NT2/D1 (cell line): ENCODE data around the gene U2AF2.

Experiments
- DNase-seq: peaks from one replicate; pipeline ENCODE4 v3.0.0-alpha.2; 2011; ENCODE audit warnings: low read depth, low spot score
- H3K27me3 ChIP-seq: 2 replicates; pipeline ENCODE4 v1.6.0; 2011; ENCODE audit warnings: mild to moderate bottlenecking; ENCODE audit not compliant: insufficient read length, insufficient read depth
- H3K36me3 ChIP-seq: 2 replicates; pipeline ENCODE4 v1.6.1; 2011; ENCODE audit warnings: mild to moderate bottlenecking, low read length, mixed read lengths; ENCODE audit not compliant: insufficient read depth, insufficient read length
- H3K4me1 ChIP-seq: 2 replicates; pipeline ENCODE4 v1.5.1; 2011; ENCODE audit not compliant: insufficient read depth, insufficient read length
- H3K4me3 ChIP-seq: 2 replicates; pipeline ENCODE4 v1.5.1; 2011; ENCODE audit warnings: low read depth; ENCODE audit not compliant: insufficient read length
- H3K9ac ChIP-seq: 2 replicates; pipeline ENCODE4 v1.6.0; 2011; ENCODE audit warnings: low read depth; ENCODE audit not compliant: insufficient read length
- H3K9me3 ChIP-seq: 2 replicates; pipeline ENCODE4 v1.5.1; 2011; ENCODE audit warnings: mild to moderate bottlenecking, low read length; ENCODE audit not compliant: insufficient read depth
- SUZ12 ChIP-seq: IDR thresholded peaks from 2 replicates; pipeline ENCODE4 v1.6.1; 2011; ENCODE audit not compliant: insufficient read length, insufficient read depth; ENCODE audit errors: extremely low read depth
- YY1 ChIP-seq: IDR thresholded peaks from 2 replicates; pipeline ENCODE4 v1.6.1; 2011; ENCODE audit not compliant: insufficient read length, insufficient read depth
- ZNF274 ChIP-seq: IDR thresholded peaks from 2 replicates; pipeline ENCODE4 v1.6.1; 2011; ENCODE audit warnings: mild to moderate bottlenecking, low read depth, low read length

Gene U2AF2

GRCh38 chr19:55635856-55636440, 18.9 kb upstream of the U2AF2 start:
- no peak for TF ChIP-seq SUZ12
- H3K4me1 ChIP-seq, result peaks cover 12% of the 10 kb centered on the region
- no peak for DNase-seq

GRCh38 chr19:55636723-55637122, 18.1 kb upstream of the U2AF2 start:
- no peak overlapping the region for H3K4me3 ChIP-seq
- TF ChIP-seq SUZ12 (no peak), YY1 (no peak), ZNF274 (no peak)
- H3K9me3 ChIP-seq, result no peaks in the 10 kb centered on the region
- peaks cover 12% of the 10 kb centered on the region for H3K4me1 ChIP-seq
- no peaks in the 10 kb centered on the region for H3K27me3 ChIP-seq
- H3K36me3 ChIP-seq, result peaks cover 19% of the 10 kb centered on the region
- no peak overlapping the region for H3K9ac ChIP-seq
- no peak for DNase-seq

More at GRCh38 chr19:55635856-55636440, 18.9 kb upstream of the U2AF2 start:
- Histone ChIP-seq H3K9me3 (no peaks in the 10 kb centered on the region), H3K36me3 (peaks cover 19% of the 10 kb centered on the region), H3K27me3 (no peaks in the 10 kb centered on the region), H3K4me3 (peak overlapping the region; percentile 93), H3K9ac (peak overlapping the region; percentile 94)

DNA sequence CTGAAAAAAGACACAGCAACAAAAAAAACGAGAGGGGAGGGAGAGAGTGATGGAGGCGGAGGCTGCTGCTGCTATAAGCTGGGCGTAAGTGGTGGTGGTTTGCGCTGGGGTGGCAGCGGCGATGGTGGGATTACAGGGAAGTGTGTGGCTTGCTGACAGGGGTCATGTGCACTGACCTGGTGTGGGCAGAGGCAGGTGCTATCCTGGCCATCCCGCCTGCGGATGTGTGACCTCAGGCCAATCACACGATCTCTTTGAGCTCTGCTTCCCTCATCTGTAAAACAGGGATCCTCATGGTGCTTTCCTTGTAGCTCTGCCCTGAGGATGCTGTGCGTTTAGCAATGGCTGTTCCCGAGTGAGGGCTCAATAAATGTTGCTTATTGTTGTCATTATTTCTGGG, 17.3 kb upstream of the U2AF2 start:
- peaks cover 12% of the 10 kb centered on the region for H3K4me1 ChIP-seq
- no peaks in the 10 kb centered on the region for H3K27me3 ChIP-seq
- H3K9ac ChIP-seq, result no peak overlapping the region
- DNase-seq, result no peak
- TF ChIP-seq SUZ12, result no peak
- no peak for TF ChIP-seq ZNF274
- TF ChIP-seq YY1, result no peak
- peaks cover 19% of the 10 kb centered on the region for H3K36me3 ChIP-seq
- H3K9me3 ChIP-seq, result no peaks in the 10 kb centered on the region
- no peak overlapping the region for H3K4me3 ChIP-seq

DNA sequence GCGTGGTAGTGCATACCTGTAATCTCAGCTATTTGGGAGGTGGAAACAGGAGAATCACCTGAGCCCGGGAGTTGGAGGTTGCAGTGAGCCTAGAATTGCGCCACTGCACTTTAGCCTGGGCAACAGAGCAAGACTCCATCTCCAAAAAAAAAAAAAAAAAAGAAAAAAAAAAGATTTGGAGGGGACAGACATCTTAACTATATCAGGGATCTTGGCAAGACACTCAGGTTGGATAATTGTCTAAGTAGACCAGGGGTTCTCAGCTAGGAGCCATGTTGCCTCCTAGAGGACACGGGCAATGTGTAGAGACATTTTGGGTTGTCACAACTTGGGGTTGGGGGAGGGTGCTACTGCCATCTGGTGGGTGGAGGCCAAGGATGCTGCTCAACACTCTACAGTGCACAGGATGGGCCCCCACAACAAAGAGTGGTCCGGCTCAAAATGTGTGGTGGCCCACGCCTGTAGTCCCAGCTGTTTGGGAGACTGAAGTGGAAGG, 15.9 kb upstream of the U2AF2 start:
- TF ChIP-seq YY1 (no peak), SUZ12 (no peak), ZNF274 (no peak)
- H3K4me1 ChIP-seq, result peaks cover 14% of the 10 kb centered on the region
- H3K9me3 ChIP-seq, result no peaks in the 10 kb centered on the region
- no peaks in the 10 kb centered on the region for H3K27me3 ChIP-seq
- H3K9ac ChIP-seq, result no peak overlapping the region
- H3K36me3 ChIP-seq, result peaks cover 19% of the 10 kb centered on the region
- H3K4me3 ChIP-seq, result no peak overlapping the region
- DNase-seq, result no peak

GRCh38 chr19:55640043-55640576, 14.7 kb upstream of the U2AF2 start:
- no peaks in the 10 kb centered on the region for H3K9me3 ChIP-seq
- DNase-seq, result no peak
- TF ChIP-seq SUZ12 (no peak), ZNF274 (no peak), YY1 (no peak)
- peak overlapping the region; percentile 71 for H3K9ac ChIP-seq
- H3K36me3 ChIP-seq, result peaks cover 29% of the 10 kb centered on the region
- peak overlapping the region; percentile 72 for H3K4me3 ChIP-seq
- peaks cover 20% of the 10 kb centered on the region for H3K4me1 ChIP-seq
- no peaks in the 10 kb centered on the region for H3K27me3 ChIP-seq

- Histone ChIP-seq H3K9me3 (no peaks in the 10 kb centered on the region), H3K9ac (peak within 1 kb of the TSS; percentile 94), H3K4me3 (peak within 1 kb of the TSS; percentile 72), H3K27me3 (no peaks in the 10 kb centered on the region), H3K4me1 (peaks cover 18% of the 10 kb centered on the region), H3K36me3 (peaks cover 36% of the 10 kb centered on the region)
- TF ChIP-seq ZNF274 (no peak), SUZ12 (no peak), YY1 (no peak)
- no peak for DNase-seq
Observed at GRCh38 chr19:55640577-55641425, 14.0 kb upstream of the U2AF2 start, which contains the start of gene ZNF580. Gene ZNF580, plus strand, starts transcription at chr19:55641002. Its CDS starts 1,507 bp downstream, at chr19:55642509.
